ENCODE results near the gene GIMAP6.

GIMAP6 gene

GRCh38 chr7:150656047-150656446 lies 23.9 kb upstream of the GIMAP6 start:
- no peak for DNase-seq (ENCODE audit: low read depth)
- no peak for TF ChIP-seq CTCF (IDR thresholded peaks at IDR 0.05; ENCODE audit: low read length, missing control alignments)

GRCh38 chr7:150654692-150655091 lies 22.5 kb upstream of the GIMAP6 start:
- no peak overlapping the region for H3K4me3 ChIP-seq (replicated peaks; ENCODE audit: low read depth, low read length)
- TF ChIP-seq CTCF (IDR thresholded peaks at IDR 0.05; ENCODE audit: low read length, missing control alignments): no peak
- DNase-seq (ENCODE audit: low read depth): no peak

More at GRCh38 chr7:150656047-150656446, 23.9 kb upstream of the GIMAP6 start:
- no peak overlapping the region for H3K4me3 ChIP-seq (replicated peaks; ENCODE audit: low read depth, low read length)

GRCh38 chr7:150649080-150649385 lies 16.8 kb upstream of the GIMAP6 start:
- TF ChIP-seq CTCF (IDR thresholded peaks at IDR 0.05; ENCODE audit: low read length, missing control alignments): no peak
- no peak overlapping the region for H3K4me3 ChIP-seq (replicated peaks; ENCODE audit: low read depth, low read length)
- DNase-seq (ENCODE audit: low read depth): no peak

- no peak overlapping the region for H3K4me3 ChIP-seq (replicated peaks; ENCODE audit: low read depth, low read length)
- DNase-seq (ENCODE audit: low read depth): no peak
- no peak for TF ChIP-seq CTCF (IDR thresholded peaks at IDR 0.05; ENCODE audit: low read length, missing control alignments)
These were observed 16.3 kb upstream of the GIMAP6 start for GRCh38 chr7:150648353-150649079.

GRCh38 chr7:150645259-150646020 lies 13.3 kb upstream of the GIMAP6 start:
- DNase-seq (ENCODE audit: low read depth): no peak
- H3K4me3 ChIP-seq (replicated peaks; ENCODE audit: low read depth, low read length): no peak overlapping the region
- no peak for TF ChIP-seq CTCF (IDR thresholded peaks at IDR 0.05; ENCODE audit: low read length, missing control alignments)

GRCh38 chr7:150642926-150643325 lies 10.7 kb upstream of the GIMAP6 start:
- DNase-seq (ENCODE audit: low read depth): no peak
- no peak for TF ChIP-seq CTCF (IDR thresholded peaks at IDR 0.05; ENCODE audit: low read length, missing control alignments)
- H3K4me3 ChIP-seq (replicated peaks; ENCODE audit: low read depth, low read length): no peak overlapping the region

Data from fibroblast of pulmonary artery (primary cell).